Pancreas (tissue), 10 donors: Measurements from ENCODE around the gene OR14K1. TPM values are rescaled to one million over a fixed set of nuclear protein-coding genes. Genes with fewer than 3 reads are reported as not detected.
"Not testable (repeated sequence)": the region's sequence is repeated elsewhere in the genome, so short reads cannot be mapped to it uniquely, and the experiment has no call there.

Experiments used
- ATAC-seq, 4 donors: fragments of 200-7000 bp; cut with Tn5 transposase; one replicate each; pipeline versions ENCODE4 v1.8.0 to v1.9.1; 2020; ENCODE audit warnings: mild to moderate bottlenecking in 4 of 4, moderate library complexity in 4 of 4
- DNase-seq, 6 donors: peaks; one replicate each; pipeline ENCODE4 v3.0.0-alpha.2; 2020
- FAIRE-seq: peaks from 2 replicates; lab custom pipeline; 2012; peaks lifted over from hg19 to GRCh38; lab: Jason Lieb, UNC
- H3K27ac ChIP-seq, 4 donors: fragments of 200-600 bp; sonication (generic); 1 replicate in 3 of 4; 2 replicates in 1 of 4; pipeline versions ENCODE4 v1.5.0 to v1.8.0; 2020
- H3K27me3 ChIP-seq, 4 donors: fragments of 200-600 bp; one replicate each; pipeline ENCODE4 v1.8.0; 2021
- H3K36me3 ChIP-seq, 3 donors: fragments of 200-600 bp; sonication (generic) in 1 of 3; one replicate each; pipeline versions ENCODE4 v1.5.0 to v1.8.0; 2020 to 2021
- H3K4me1 ChIP-seq, 3 donors: fragments of 200-600 bp; one replicate each; pipeline ENCODE4 v1.8.0; 2021
- H3K4me3 ChIP-seq, 4 donors: fragments of 200-600 bp; sonication (generic) in 2 of 4; one replicate each; pipeline versions ENCODE4 v1.5.0 to v1.8.0; 2020 to 2021
- H3K9me3 ChIP-seq, 4 donors: fragments of 200-600 bp; one replicate each; pipeline ENCODE4 v1.8.0; 2021
- WGBS, 2 donors: extraction: QIAGEN DNeasy Blood & Tissue Kit; methylation state at CpG; one replicate each; pipeline ENCODE4 v1.1.7; 2013; 5-methylcytosine and 5-hydroxymethylcytosine counted together
- intact Hi-C, 3 donors: fragments of 100-400 bp; cut with DNase I; formaldehyde crosslinking; loops; one replicate each; pipeline versions ENCODE4 v1.11.1 to v1.14.2; 2022
- polyA plus RNA-seq, 2 donors: library from polyadenylated mRNA; stranded (reverse); fragments of 200-250 nt; gene quantifications; one replicate each; pipeline ENCODE4 v1.2.3, GENCODE V29; 2013
- total RNA-seq, 6 donors: library from RNA; stranded (reverse); fragmentation: NEBNext Ultra II Directional in 4 of 6; extraction: Animal tissue kit (Norgen Biotek cat#: 25700) in 4 of 6; gene quantifications; one replicate each; pipeline versions ENCODE4 v1.2.1 to v1.2.4, GENCODE V29; 2021 to 2023
- TF ChIP-seq, protein P1 (sequence below), 4 donors: fragments of 200-600 bp; sonication (generic) in 3 of 4; IDR thresholded peaks; one replicate each; pipeline versions ENCODE4 v1.5.0 to v1.8.0; 2021; ENCODE audit warnings: antibody characterized with exemption in 4 of 4
- donor health status: healthy with polysubstance abuse.
- donor health status: DM: no; HTN: no; CAD: no; lungs with moderate emphysema.
- donor health status: DM: no; HTN: no; CAD: no.
- donor health status: control.
- donor health status: control.
- donor health status: Bipolar disorder and iron deficiency.
- donor health status: DM: yes; HTN: yes; CAD: no.
- donor health status: DM: no; HTN: no; CAD: no.
- donor health status: DM: no; HTN: no; CAD: no.
- donor health status: DM: yes; HTN: yes; CAD: no.

Gene OR14K1, protein sequence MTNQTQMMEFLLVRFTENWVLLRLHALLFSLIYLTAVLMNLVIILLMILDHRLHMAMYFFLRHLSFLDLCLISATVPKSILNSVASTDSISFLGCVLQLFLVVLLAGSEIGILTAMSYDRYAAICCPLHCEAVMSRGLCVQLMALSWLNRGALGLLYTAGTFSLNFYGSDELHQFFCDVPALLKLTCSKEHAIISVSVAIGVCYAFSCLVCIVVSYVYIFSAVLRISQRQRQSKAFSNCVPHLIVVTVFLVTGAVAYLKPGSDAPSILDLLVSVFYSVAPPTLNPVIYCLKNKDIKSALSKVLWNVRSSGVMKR
- total RNA-seq (under 1 TPM in 1 of 6 donors, not detected in 5; 0.28 TPM), polyA plus RNA-seq (not detected)

DNA sequence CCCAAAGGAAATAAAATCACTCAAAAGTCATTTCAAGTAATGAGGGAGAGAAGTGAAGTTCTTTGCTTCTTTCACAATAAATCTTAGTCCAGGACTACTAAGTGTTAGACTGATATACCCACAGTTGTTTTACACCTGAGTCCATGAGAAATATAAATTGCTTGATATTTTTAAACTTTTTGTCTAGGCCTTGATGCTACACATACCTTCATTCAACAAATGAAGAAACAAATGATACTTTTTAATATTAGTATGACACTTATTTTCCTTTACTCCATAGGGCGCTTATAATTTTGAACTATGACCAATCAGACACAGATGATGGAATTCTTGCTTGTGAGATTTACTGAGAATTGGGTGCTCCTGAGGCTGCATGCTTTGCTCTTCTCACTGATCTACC is at the start of gene OR14K1:
TSS of gene OR14K1 (plus strand) at position 301 of the 400 bp plus-strand sequence. CDS start at position 301, 0 bp downstream.
- intact Hi-C loops = no loop called here
- ATAC-seq = no peak
- TF ChIP-seq, protein P1, sequence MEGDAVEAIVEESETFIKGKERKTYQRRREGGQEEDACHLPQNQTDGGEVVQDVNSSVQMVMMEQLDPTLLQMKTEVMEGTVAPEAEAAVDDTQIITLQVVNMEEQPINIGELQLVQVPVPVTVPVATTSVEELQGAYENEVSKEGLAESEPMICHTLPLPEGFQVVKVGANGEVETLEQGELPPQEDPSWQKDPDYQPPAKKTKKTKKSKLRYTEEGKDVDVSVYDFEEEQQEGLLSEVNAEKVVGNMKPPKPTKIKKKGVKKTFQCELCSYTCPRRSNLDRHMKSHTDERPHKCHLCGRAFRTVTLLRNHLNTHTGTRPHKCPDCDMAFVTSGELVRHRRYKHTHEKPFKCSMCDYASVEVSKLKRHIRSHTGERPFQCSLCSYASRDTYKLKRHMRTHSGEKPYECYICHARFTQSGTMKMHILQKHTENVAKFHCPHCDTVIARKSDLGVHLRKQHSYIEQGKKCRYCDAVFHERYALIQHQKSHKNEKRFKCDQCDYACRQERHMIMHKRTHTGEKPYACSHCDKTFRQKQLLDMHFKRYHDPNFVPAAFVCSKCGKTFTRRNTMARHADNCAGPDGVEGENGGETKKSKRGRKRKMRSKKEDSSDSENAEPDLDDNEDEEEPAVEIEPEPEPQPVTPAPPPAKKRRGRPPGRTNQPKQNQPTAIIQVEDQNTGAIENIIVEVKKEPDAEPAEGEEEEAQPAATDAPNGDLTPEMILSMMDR (IDR thresholded peaks at IDR 0.05) = no peak
- WGBS, 2 donors = 75 to 83% methylated on average over 1 of the region's 1 CpG
- Histone ChIP-seq H3K4me1 (no peaks in the 10 kb centered on the region), H3K4me3 (no peak within 1 kb of the TSS), H3K9me3 (no peaks in the 10 kb centered on the region), H3K36me3 (no peaks in the 10 kb centered on the region), H3K27ac (no peak within 1 kb of the TSS), H3K27me3 (no peaks in the 10 kb centered on the region)
- DNase-seq = no peak
- no peak for FAIRE-seq

DNA sequence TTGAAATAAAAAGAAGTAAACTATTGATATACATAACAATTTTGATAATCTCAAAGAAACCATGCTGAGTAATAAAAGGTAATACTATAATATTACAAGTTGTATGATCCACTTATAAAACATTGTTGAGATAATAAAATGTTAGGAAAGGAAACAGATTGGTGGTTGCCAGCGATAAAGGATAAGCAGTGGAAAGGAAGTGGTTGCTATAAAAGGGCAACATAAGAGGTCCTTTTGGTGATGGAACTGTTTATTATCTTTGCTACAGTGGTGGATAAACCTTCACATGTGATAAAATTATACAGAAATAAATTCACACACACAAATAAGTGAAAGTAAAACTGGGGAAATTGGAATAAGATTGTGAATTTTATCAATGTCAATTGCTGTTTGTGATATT is 37.1 kb upstream of the OR14K1 start:
- 80 to 84% methylated on average over 1 of the region's 1 CpG for WGBS, 2 donors
- DNase-seq (no peak), ATAC-seq (no peak), FAIRE-seq (no peak)
- Histone ChIP-seq H3K36me3 (no peaks in the 10 kb centered on the region), H3K9me3 (no peaks in the 10 kb centered on the region), H3K4me1 (no peaks in the 10 kb centered on the region), H3K4me3 (no peak overlapping the region), H3K27ac (no peak overlapping the region), H3K27me3 (no peaks in the 10 kb centered on the region)
- intact Hi-C loops = no loop called here
- TF ChIP-seq, protein P1 (IDR thresholded peaks at IDR 0.05) = no peak

DNA sequence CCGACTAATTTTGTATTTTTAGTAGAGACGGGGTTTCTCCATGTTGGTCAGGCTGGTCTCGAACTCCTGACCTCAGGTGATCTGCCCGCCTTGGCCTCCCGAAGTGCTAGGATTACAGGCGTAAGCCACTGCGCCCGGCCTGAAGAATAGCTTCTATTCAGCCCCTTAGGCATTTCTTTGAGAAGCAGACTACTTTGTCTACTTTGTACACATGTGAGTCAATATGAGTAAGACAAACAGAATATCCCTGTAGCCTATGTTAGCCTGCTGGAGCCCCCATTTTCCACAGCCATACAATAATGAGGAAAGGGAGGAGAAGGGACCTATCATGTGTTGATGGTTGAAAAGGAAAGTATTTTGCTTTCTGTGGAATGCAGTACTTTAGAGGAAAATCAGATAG is 27.7 kb upstream of the OR14K1 start:
- WGBS, 2 donors = 70 to 79% methylated on average over 8 of the region's 8 CpGs
- ATAC-seq, H3K4me3 ChIP-seq, H3K27me3 ChIP-seq, FAIRE-seq, H3K4me1 ChIP-seq, H3K9me3 ChIP-seq, H3K27ac ChIP-seq, intact Hi-C loops, DNase-seq, H3K36me3 ChIP-seq: not testable (repeated sequence)

DNA sequence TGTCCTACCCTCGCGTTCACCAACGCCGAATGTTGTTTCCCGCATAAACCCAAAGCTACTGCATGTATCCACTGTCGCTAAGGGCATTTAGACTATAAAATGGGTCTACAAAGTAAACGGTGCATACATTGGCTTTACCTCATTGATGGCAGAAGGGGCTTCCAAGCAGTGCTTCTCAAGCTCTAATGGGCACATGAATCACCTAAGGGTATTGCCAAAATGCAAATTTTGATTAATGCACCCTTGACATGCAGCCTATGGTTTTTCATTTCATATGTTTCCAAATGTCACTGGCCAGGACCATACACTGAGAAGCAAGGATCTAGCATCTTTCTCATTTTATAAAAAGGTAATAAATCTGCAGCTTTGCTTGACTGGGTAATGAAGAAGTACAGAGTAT is 24.7 kb upstream of the OR14K1 start:
- ATAC-seq = no peak
- intact Hi-C loops = no loop called here
- FAIRE-seq = no peak
- no peak for DNase-seq
- H3K9me3 ChIP-seq = no peaks in the 10 kb centered on the region
- H3K4me1 ChIP-seq = no peaks in the 10 kb centered on the region
- 66 to 83% methylated on average over 7 of the region's 7 CpGs for WGBS, 2 donors
- no peak overlapping the region for H3K4me3 ChIP-seq
- no peaks in the 10 kb centered on the region for H3K36me3 ChIP-seq
- H3K27ac ChIP-seq = no peak overlapping the region
- TF ChIP-seq, protein P1 (IDR thresholded peaks at IDR 0.05) = no peak
- H3K27me3 ChIP-seq = no peaks in the 10 kb centered on the region

DNA sequence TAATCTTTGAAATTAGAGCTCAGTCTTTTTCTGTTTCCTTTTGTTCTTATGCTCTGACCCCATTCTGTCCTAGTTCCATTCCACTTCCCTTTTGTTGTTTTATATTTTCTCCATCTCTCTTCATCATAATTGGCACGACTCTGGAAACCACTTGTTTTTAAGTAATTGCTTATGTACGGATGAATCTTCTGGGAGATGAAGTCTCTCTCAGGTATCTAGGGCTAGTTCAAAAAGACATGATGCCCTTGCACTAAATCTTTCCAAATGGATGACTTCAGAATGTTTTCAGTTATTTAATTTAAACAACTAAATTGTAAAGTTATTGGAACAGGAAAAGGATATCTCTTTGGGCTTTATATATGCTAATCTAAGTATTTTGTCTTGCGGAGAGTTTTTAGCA is 21.9 kb upstream of the OR14K1 start, which contains the start of gene OR6F1:
TSS of gene OR6F1 (minus strand) at position 101 of the 400 bp plus-strand sequence. CDS start 3,891 bp downstream, outside the sequence.
- Histone ChIP-seq H3K4me3 (no peak within 1 kb of the TSS), H3K36me3 (no peaks in the 10 kb centered on the region), H3K27me3 (no peaks in the 10 kb centered on the region), H3K9me3 (no peaks in the 10 kb centered on the region), H3K27ac (no peak within 1 kb of the TSS), H3K4me1 (no peaks in the 10 kb centered on the region)
- whole genome bisulfite sequencing, 2 donors = 68 to 73% methylated on average over 3 of the region's 3 CpGs
- no peak for DNase-seq
- no peak for ATAC-seq
- FAIRE-seq = no peak
- intact Hi-C loops = no loop called here
- TF ChIP-seq, protein P1 (IDR thresholded peaks at IDR 0.05) = no peak
